ENCODE measurements around the gene PLXNA1. TPM values are rescaled to one million over a fixed set of nuclear protein-coding genes. Genes with fewer than 3 reads are reported as not detected.

Gene PLXNA1
- total and polyA plus RNA-seq, 2 of the 8 experiments (the other 6 are each of a cell fraction or from before 2014, with no cell fraction given) = 47.5 to 54.9 TPM

DNA sequence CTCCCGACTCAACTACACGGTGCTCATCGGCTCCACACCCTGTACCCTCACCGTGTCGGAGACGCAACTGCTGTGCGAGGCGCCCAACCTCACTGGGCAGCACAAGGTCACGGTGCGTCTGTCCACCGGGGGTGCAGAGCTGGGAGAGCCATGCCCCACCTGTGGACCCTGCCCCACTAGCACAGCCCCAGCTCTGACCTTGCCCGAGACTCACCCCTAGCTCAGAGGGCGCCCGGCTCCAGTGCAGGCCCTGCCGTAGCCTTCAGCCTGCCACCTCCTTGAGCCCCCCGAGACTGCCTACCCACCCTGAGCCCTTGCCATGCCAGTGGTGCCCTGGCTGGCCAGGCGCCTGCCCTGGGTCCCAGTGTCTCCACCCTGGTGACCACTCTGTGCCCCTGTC lies 34.9 kb downstream of the PLXNA1 start (continued):
- no peak for TF ChIP-seq CHD7 (IDR thresholded peaks at IDR 0.05; ENCODE audit: insufficient replicate concordance, low read length)

Data from H1 (cell line).